Liver (tissue), 2 donors: ENCODE data around the gene GAPDH.

ENCODE experiments used
- CTCF ChIP-seq: fragments of 150-350 bp; IDR thresholded peaks from 2 replicates; pipeline ENCODE4 v1.5.1; 2017; ENCODE audit warnings: improper control_type of control experiment, low read depth, low read length; ENCODE audit not compliant: missing input control
- REST ChIP-seq: IDR thresholded peaks from 2 replicates; pipeline ENCODE4 v1.6.1; 2016; ENCODE audit warnings: antibody characterized with exemption, mild to moderate bottlenecking
- donor health status: healthy.

- TF ChIP-seq CTCF: no peak
- TF ChIP-seq REST: no peak
Observed at GRCh38 chr12:6547566-6547965, 13.2 kb downstream of the GAPDH start.
